Activated naive CD8-positive, alpha-beta T cell treated with anti-CD3 and anti-CD28 coated beads, Interleukin-2, amount 10 ng/mL, durations not matched to agents 7 days and 5 days (primary cell): Measurements from ENCODE around the gene IL11. TPM values are rescaled to one million over a fixed set of nuclear protein-coding genes. Genes with fewer than 3 reads are reported as not detected.

Experiments used
- ATAC-seq: fragments of 150-1000 bp; cut with Tn5 transposase; one replicate; pipeline ENCODE4 v1.10.0; 2021; ENCODE audit warnings: low read depth, moderate library complexity
- POLR2A ChIA-PET: fragments of 350-600 bp; sonication (Branson Sonifier 250); formaldehyde crosslinking; loops from one replicate; lab custom pipeline; 2021; ENCODE audit warnings: antibody characterized with exemption; lab: Charles Lee
- DNase-seq: peaks from one replicate; pipeline ENCODE4 v3.0.0; 2021
- H3K27ac Mint-ChIP-seq: one replicate; pipeline ENCODE4 v1.8.0; 2022; ENCODE audit warnings: mild to moderate bottlenecking, mixed read lengths
- H3K27me3 Mint-ChIP-seq: one replicate; pipeline ENCODE4 v1.8.0; 2022; ENCODE audit warnings: mild to moderate bottlenecking, moderate library complexity, mixed read lengths
- H3K36me3 Mint-ChIP-seq: one replicate; pipeline ENCODE4 v1.8.0; 2021; ENCODE audit warnings: mild to moderate bottlenecking, mixed read lengths
- H3K4me1 Mint-ChIP-seq: one replicate; pipeline ENCODE4 v1.8.0; 2021; ENCODE audit warnings: mixed read lengths
- H3K4me3 Mint-ChIP-seq: one replicate; pipeline ENCODE4 v1.8.0; 2022; ENCODE audit warnings: mild to moderate bottlenecking, moderate library complexity, mixed read lengths
- H3K9me3 Mint-ChIP-seq: one replicate; pipeline ENCODE4 v1.8.0; 2021; ENCODE audit warnings: mixed read lengths
- total RNA-seq, 2 experiments: library from RNA; stranded (reverse); gene quantifications; one replicate each; pipeline ENCODE4 v1.2.3, GENCODE V29; 2021

The IL11 gene
- total RNA-seq, 2 experiments from 2014 or later: 0.53 to 0.60 TPM

DNA sequence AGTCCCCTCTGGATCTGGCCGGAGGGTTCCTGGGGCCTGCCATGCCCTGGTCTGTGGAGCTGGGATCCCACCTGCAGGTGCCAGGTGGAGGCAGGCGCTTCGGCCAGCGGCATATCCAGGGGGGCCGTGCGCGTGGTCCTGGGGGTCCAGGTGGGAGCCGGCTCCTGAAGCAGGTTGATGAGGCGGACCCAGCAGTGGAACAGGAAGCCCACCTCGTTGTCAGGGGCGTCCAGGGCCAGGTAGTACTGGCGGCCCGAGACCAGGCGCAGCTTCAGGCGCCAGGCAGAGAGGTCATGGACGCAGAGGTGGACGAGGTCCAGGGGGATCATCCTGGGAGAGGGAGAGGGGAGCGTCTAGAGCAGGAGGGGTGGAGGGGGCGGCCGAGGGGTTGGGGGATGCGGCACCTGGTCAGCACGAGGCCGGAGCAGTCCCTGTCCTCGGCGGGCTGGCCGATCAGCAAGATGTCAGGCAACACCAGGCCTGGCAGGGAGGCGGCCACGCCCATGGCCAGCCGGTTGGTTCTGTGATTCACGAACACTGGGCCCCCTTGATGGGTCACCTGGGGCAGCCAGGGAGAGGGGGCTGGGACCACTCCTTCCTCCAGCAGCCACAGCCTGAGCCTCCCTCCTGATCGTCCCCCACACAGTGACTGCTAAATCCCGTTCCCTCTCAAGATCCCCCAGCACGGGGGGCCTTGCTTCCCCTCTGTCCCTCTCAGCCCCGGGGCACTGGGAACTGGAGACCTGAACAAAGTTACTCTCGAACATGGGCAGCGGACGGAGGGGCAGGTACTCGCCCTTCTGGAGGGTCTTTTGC lies 7.9 kb downstream of the IL11 start:
- no peaks in the 10 kb centered on the region for H3K4me1 Mint-ChIP-seq
- POLR2A ChIA-PET: no interaction called here
- no peak for ATAC-seq

DNA sequence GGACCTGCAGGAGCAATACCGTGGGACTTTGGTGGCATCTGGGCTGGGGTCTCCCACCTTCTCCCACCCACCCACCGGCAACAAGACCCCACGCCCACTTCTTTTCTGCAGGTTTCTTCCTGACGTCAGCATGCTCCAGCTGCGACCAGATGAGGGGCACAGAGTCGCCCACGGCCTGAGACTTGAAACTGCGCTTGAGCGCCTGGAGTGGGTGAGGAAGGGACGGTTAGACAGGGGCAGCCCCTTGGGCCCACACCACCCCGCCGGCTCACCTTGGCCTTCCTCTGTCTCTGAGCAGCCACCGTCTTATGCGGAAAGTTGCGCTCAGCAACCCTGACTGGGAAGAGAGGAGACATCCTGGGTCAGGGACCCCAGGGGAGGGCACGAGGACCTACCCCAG lies 9.4 kb downstream of the IL11 start:
- H3K9me3 Mint-ChIP-seq: no peaks in the 10 kb centered on the region
- POLR2A ChIA-PET: no interaction called here
- no peak overlapping the region for H3K4me3 Mint-ChIP-seq
- H3K27ac Mint-ChIP-seq: no peak overlapping the region
- no peaks in the 10 kb centered on the region for H3K36me3 Mint-ChIP-seq
- no peak for DNase-seq
- H3K4me1 Mint-ChIP-seq: no peaks in the 10 kb centered on the region
- H3K27me3 Mint-ChIP-seq: peaks cover 9% of the 10 kb centered on the region
- ATAC-seq: no peak

More for the DNA sequence above, 7.9 kb downstream of the IL11 start:
- H3K4me3 Mint-ChIP-seq: no peak overlapping the region
- no peak overlapping the region for H3K27ac Mint-ChIP-seq
- no peak for DNase-seq
- no peaks in the 10 kb centered on the region for H3K36me3 Mint-ChIP-seq
- peaks cover 6% of the 10 kb centered on the region for H3K27me3 Mint-ChIP-seq
- H3K9me3 Mint-ChIP-seq: no peaks in the 10 kb centered on the region

DNA sequence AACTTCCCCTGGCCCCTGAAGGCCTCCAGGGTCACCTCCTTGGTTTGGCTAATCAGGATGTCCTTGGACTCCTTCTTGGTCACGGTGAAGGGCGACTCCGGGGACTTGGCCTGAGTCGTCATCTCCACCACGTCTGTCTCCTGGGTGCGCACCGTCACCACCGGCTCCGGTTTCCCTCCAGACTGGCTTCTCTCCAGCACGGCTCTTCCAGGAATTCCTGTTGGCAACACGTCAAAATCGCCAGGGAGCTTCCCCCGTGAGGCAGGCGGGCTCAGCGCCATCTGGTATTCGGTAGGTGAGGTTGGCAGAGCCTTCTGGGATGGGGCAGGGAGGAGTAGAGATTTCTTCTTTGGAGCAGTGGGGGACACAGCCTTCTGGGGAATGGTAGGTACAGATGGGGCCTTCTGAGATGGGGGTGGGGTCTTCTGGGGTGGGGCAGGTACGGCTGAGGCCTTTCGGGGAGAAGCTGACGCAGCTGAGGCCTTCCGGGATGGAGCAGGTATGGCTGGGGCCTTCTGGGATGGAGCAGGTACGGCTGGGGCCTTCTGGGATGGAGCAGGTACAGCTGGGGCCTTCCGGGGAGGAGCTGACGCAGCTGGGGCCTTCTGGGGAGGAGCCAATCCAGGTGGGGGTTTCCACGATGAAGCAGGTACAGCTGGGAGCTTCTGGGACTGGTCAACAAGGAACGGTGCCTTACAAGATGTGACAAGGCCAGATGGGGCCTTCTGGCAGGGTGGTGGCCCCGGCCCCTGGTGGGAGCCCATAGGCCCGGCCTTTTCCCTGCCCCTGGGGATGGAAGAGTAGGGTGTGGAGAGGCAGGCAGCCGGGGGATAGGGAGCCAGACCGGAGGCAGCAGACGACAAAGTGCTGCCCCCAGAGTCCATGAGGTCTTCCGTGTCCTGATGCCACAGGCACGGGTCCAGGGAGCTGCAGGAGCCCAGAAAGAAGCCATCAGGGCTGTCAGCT lies 11.0 kb downstream of the IL11 start:
- no peak for ATAC-seq
- POLR2A ChIA-PET: interaction anchor here (0.5 to 1.0 kb wide), 2 partner anchors 48 to 51 kb away, joined by 3 to 5 read pairs; partner anchors contain the start of gene UBE2S
- DNase-seq: no peak
- no peaks in the 10 kb centered on the region for H3K4me1 Mint-ChIP-seq
- H3K27me3 Mint-ChIP-seq: peaks cover 18% of the 10 kb centered on the region
- H3K9me3 Mint-ChIP-seq: no peaks in the 10 kb centered on the region
- H3K36me3 Mint-ChIP-seq: no peaks in the 10 kb centered on the region
- H3K4me3 Mint-ChIP-seq: no peak overlapping the region
- H3K27ac Mint-ChIP-seq: no peak overlapping the region

DNA sequence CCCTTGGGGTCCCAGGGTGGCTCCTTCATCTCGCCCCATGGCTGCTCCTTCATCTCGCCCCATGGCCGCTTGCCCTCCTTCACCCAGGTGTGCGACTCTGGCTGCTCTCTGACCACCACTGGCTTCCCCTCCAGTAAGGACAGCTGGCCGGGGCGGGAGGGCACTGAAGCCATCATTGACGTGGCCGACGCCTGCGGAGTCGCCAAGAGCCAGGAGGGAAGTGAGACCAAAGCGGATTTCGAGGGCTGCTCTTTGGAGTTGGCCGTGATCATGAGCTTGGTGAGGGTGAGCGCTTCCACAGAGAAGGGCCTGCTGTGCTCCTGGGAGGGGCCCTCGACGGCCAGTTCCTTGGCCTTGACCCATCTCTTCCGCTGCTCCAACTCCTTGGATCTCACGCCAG lies 11.8 kb downstream of the IL11 start:
- DNase-seq (no peak), ATAC-seq (no peak)
- no peak overlapping the region for H3K4me3 Mint-ChIP-seq
- H3K9me3 Mint-ChIP-seq: no peaks in the 10 kb centered on the region
- H3K27me3 Mint-ChIP-seq: peaks cover 21% of the 10 kb centered on the region
- POLR2A ChIA-PET: interaction anchor here (1.0 kb wide), 2 partner anchors 9 to 49 kb away, joined by 3 read pairs; partner anchors contain the start of gene UBE2S
- peaks cover 3% of the 10 kb centered on the region for H3K4me1 Mint-ChIP-seq
- H3K36me3 Mint-ChIP-seq: no peaks in the 10 kb centered on the region
- no peak overlapping the region for H3K27ac Mint-ChIP-seq

DNA sequence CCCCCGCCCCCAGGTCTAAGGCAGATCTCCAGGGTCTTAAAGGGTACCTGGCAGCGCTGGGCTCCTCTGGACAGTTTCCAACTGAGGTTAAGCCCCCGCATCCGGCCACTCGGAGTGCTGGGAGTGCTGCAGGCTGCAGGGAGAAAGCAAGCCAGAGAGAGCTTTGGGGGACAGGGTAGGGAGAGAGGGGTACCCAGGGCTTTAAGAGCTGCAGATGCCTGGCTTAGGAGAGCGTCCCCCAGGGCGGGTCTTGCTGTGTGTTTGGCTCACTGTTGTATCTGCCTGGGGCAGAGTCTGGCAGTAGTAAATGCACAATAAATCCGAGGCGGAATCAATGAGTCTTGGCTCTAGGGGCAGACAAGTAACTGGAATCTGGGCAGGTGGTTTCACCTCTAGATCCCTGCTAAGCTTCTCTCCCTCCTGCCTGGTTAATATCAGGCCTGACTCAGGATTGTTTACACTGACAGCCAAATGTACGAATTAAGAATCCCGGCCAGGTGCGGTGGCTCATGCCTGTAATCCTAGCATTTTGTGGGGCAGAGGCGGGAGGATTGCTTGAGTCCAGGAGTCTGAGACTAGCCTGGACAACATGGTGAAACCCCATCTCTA lies 14.9 kb downstream of the IL11 start:
- Mint-ChIP-seq H3K9me3 (no peaks in the 10 kb centered on the region), H3K4me3 (no peak overlapping the region), H3K27me3 (peaks cover 44% of the 10 kb centered on the region), H3K4me1 (peaks cover 16% of the 10 kb centered on the region), H3K27ac (no peak overlapping the region), H3K36me3 (no peaks in the 10 kb centered on the region)
- ATAC-seq: no peak
- POLR2A ChIA-PET: interaction anchor here (0.5 to 2.0 kb wide), 4 partner anchors 16 to 314 kb away, joined by 3 to 6 read pairs (median 4); partner anchors contain the start of gene KMT5C
- no peak for DNase-seq

DNA sequence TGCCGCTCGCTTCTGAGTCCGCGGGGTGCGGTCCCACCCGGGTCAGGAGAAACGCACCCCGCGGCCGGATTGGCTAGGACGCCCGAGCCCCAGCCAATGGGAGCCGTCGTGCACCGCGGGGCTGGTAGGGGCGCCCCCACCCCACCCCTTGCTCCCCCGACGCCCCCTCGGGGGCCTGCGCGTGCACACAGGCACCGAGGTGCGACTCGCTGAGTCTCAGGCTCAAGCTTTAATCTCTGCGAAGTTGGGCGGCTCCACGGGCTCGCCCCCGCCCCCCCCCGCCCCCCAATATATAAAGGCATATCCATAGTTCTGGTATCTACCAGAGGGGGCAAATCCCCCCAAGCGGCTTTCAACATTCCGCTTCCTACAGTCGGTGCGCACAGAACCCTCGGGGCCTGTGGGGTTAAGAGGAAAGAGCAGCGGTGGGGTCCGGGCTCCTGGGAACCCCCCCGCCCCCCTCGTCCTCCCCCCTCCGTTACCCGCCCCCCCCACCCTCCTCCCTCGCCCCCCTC lies 15.5 kb downstream of the IL11 start, which contains the start of gene COX6B2:
COX6B2 (minus strand) TSS at position 22 of the 515 bp plus-strand sequence. CDS start 198 bp downstream, outside the sequence.
- Mint-ChIP-seq H3K27ac (no peak within 1 kb of the TSS), H3K36me3 (no peaks in the 10 kb centered on the region), H3K9me3 (no peaks in the 10 kb centered on the region), H3K4me1 (peaks cover 16% of the 10 kb centered on the region), H3K4me3 (peak within 1 kb of the TSS; percentile 86), H3K27me3 (peaks cover 44% of the 10 kb centered on the region)
- POLR2A ChIA-PET: interaction anchor here (0.5 to 2.0 kb wide), 3 partner anchors 15 to 313 kb away, joined by 3 to 6 read pairs (median 4); partner anchors contain the start of gene KMT5C
- ATAC-seq: no peak
- no peak for DNase-seq

DNA sequence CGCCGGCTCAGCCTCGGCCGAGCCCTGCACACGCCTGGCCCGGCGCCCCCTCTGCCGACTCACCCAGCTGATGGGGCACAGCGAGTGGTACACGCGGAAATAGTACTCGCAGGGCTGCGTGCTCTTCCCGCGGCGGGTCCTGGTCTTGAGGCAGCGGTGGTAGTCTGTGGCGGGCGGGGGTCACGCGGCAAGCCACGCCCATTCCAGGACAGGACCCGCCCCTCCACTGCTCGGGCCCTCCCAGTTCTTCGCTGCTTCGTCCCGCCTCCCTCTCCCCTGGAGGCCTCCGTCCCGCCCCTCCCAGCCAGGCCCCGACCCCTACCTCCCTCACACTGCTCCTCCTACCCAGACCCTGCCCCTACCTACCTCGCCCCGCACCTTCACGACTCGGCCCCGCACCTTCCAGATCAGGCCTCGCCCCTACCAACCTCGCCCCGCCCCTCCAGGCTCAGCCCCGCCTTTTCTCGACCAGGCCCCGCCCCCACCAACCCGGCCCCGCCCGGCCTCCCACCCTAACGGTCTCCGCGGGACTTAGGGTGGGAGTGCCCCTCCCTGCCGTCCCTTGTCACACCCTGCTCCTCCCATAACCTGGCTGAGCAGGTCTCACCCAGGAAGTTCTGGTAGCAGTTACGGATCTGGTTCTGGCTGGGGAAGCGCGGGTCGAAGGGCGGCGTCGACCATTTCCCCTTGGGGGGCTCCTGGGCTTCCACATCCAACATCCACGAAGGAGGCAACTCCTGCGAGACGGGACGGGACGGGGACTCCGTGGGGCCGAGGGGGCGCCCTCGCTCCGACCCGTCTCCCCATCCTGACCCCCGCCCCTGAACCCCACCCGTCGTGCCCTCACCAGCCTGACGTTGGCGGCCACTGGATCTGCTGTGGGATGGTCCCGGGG lies 16.2 kb downstream of the IL11 start:
- DNase-seq (peak; percentile 77), ATAC-seq (peak; percentile 75)
- Mint-ChIP-seq H3K27ac (no peak overlapping the region), H3K36me3 (no peaks in the 10 kb centered on the region), H3K9me3 (no peaks in the 10 kb centered on the region), H3K4me1 (peaks cover 16% of the 10 kb centered on the region), H3K27me3 (peaks cover 44% of the 10 kb centered on the region), H3K4me3 (peak overlapping the region; percentile 86)
- POLR2A ChIA-PET: interaction anchor here (2.0 kb wide), 1 partner anchor 15 kb away, joined by 6 read pairs; the partner anchor contains the start of gene KMT5C

DNA sequence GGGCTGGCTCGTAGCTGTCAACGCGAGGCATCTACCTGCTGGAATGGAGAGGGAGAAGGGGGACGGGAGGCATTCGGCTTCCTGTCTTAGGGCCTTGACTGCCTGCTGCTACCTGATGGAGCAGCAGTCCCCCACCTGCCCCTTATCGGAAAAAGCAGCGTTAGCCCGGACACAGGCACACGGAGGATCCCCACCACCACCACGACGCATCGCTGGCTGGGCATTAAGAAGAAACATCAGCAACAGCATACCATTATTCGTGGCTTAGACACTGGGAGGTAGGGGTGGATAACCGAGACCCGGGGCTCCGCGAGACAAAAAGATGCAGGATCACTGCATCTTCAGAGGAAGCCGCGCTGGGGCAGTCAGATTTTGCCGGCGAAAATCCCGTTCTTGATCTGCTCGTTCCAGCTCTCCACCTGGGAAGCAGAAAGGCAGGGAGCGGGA lies 16.9 kb downstream of the IL11 start:
- no peaks in the 10 kb centered on the region for H3K9me3 Mint-ChIP-seq
- ATAC-seq: peak; percentile 4
- peak overlapping the region; percentile 86 for H3K4me3 Mint-ChIP-seq
- DNase-seq: no peak
- H3K36me3 Mint-ChIP-seq: no peaks in the 10 kb centered on the region
- peaks cover 16% of the 10 kb centered on the region for H3K4me1 Mint-ChIP-seq
- H3K27me3 Mint-ChIP-seq: peaks cover 44% of the 10 kb centered on the region
- no peak overlapping the region for H3K27ac Mint-ChIP-seq
- POLR2A ChIA-PET: no interaction called here

DNA sequence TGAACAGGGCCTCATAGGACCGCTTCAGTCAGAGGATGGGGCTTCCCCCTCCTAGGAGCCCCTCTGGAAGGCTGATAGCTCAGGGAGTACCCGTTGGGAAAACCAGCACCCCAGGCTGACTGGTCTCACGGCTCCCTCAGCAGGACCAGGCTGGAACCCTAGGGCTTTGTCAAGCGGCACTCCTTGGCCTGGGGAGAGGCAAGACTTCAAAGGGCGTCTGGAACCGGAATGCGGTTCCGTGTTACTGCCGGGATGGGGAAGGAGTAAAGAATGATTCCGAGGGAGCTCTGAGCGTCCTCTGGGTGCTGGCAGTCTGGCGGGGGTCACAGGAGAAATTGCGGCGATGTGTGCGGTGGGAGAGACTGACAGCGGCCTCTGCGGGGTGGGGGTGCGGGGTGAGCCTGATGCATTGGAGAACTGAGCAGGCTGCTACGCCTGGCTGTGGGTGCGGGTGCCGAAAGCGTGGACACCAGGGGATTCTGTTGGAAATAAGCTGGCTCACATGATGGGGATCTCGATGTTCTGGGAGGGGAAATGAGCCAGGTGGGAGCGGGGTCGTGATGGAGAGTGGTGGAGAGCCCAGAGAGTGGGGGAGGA lies 17.6 kb downstream of the IL11 start:
- Mint-ChIP-seq H3K4me3 (peak overlapping the region; percentile 86), H3K27me3 (peaks cover 44% of the 10 kb centered on the region), H3K36me3 (peaks cover 4% of the 10 kb centered on the region), H3K9me3 (no peaks in the 10 kb centered on the region), H3K27ac (no peak overlapping the region), H3K4me1 (peaks cover 16% of the 10 kb centered on the region)
- no peak for ATAC-seq
- POLR2A ChIA-PET: interaction anchor here (0.8 kb wide), 2 partner anchors 31 to 55 kb away, joined by 3 read pairs; partner anchors contain the start of genes TMEM238 and UBE2S
- DNase-seq: no peak

DNA sequence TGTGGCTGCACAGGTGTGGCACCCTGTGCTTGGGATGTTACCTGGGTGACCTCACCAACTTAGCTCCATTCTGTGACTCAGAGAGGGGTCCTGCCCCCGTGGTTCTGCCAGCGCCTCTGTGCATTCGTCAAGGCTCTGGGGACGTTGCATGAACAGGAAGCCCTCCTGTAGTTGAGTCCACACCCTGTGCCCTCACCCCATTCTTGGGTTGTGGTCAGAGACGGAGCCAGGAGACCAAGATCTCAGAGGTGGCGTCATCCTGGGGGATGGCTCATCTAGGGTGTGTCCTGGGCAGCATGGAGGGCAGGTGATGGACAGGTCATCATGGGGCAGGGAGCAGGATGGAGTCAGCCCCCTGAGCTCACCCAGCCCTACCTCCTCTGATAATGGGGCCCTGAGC lies 18.2 kb downstream of the IL11 start:
- H3K4me1 Mint-ChIP-seq: peaks cover 16% of the 10 kb centered on the region
- peak overlapping the region; percentile 35 for H3K27ac Mint-ChIP-seq
- DNase-seq (peak; percentile 27), ATAC-seq (no peak)
- H3K9me3 Mint-ChIP-seq: no peaks in the 10 kb centered on the region
- H3K36me3 Mint-ChIP-seq: peaks cover 4% of the 10 kb centered on the region
- H3K27me3 Mint-ChIP-seq: peaks cover 39% of the 10 kb centered on the region
- POLR2A ChIA-PET: interaction anchor here (0.8 to 2.8 kb wide), 4 partner anchors 13 to 55 kb away, joined by 3 to 15 read pairs (median 3); partner anchors contain the start of genes KMT5C, TMEM238 and UBE2S
- H3K4me3 Mint-ChIP-seq: no peak overlapping the region

DNA sequence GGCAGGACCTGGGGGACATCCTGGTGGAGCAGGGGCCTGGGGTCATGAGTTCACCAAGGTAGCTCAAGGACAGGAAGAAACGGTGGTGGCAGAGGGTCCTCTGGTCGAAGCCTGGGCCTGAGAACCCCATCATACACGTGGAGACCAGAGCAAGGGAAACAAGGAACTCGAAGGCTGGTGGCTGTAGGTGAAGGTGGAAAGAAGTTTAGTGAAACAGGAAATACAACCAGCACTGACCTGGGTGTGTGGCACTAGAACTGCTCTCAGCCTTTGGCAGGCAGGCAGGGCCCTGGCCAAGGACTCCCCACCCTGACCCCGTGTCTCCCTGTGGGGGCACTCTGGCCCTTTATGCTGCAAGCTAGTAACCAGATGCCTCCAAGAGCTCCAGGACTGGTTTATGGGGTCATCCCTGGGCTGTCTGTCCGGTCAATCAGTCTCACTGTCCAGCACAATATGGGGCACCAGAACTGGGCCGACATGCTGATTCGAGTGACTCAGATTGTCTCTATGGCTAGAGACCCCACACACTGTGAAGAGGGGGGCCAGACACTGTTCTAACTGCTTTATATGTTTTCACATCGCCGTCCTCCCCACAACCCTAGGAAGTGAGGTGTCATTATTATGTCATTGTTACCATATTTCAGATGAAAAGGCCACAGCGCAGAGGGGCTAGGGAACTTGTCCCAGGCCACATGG lies 19.5 kb downstream of the IL11 start:
- Mint-ChIP-seq H3K9me3 (no peaks in the 10 kb centered on the region), H3K27ac (no peak overlapping the region), H3K27me3 (peaks cover 34% of the 10 kb centered on the region), H3K4me1 (peaks cover 16% of the 10 kb centered on the region), H3K36me3 (peaks cover 4% of the 10 kb centered on the region), H3K4me3 (no peak overlapping the region)
- peak; percentile 27 for DNase-seq
- no peak for ATAC-seq
- POLR2A ChIA-PET: interaction anchor here (0.6 to 2.8 kb wide), 5 partner anchors 10 to 869 kb away, joined by 3 to 15 read pairs (median 3); partner anchors contain the start of genes KMT5C and UBE2S
